Peyer's patch (tissue), 4 donors: ENCODE data around the gene TMSB4X. TPM values are rescaled to one million over a fixed set of nuclear protein-coding genes. Genes with fewer than 3 reads are reported as not detected.
"Not testable (repeated sequence)": the region's sequence is repeated elsewhere in the genome, so short reads cannot be mapped to it uniquely, and the experiment has no call there.

ENCODE experiments used
- DNase-seq, 3 donors: peaks; one replicate each; pipeline ENCODE4 v3.0.0-alpha.2; 2017 to 2019
- H3K27ac ChIP-seq, 4 donors: fragments of 200-600 bp; sonication (generic); one replicate each; pipeline ENCODE4 v1.5.1; 2016 to 2019
- H3K27me3 ChIP-seq, 2 donors: fragments of 200-600 bp; sonication (generic); one replicate each; pipeline ENCODE4 v1.5.1; 2019
- H3K36me3 ChIP-seq, 3 donors: fragments of 200-600 bp; sonication (generic); one replicate each; pipeline ENCODE4 v1.5.1; 2016 to 2019
- H3K4me1 ChIP-seq, 4 donors: fragments of 200-600 bp; sonication (generic); one replicate each; pipeline ENCODE4 v1.5.1; 2016 to 2019
- H3K4me3 ChIP-seq, 4 donors: fragments of 200-600 bp; sonication (generic); 1 replicate in 3 of 4; 2 replicates in 1 of 4; pipeline ENCODE4 v1.5.1; 2016 to 2019; ENCODE audit warnings: mild to moderate bottlenecking in 1 of 4
- H3K9me3 ChIP-seq, 4 donors: fragments of 200-600 bp; sonication (generic); one replicate each; pipeline ENCODE4 v1.5.1; 2016 to 2019; ENCODE audit warnings: mild to moderate bottlenecking in 1 of 4
- CTCF ChIP-seq, 6 experiments: fragments of 450-650 bp in 4 of 6; fragments of 200-600 bp in 2 of 6; sonication (generic) in 1 of 6; IDR thresholded peaks; one replicate each; pipeline ENCODE4 v1.5.1; 2017 to 2019; ENCODE audit warnings: antibody characterized with exemption in 6 of 6, mild to moderate bottlenecking in 3 of 6, moderate library complexity in 1 of 6
- POLR2A ChIP-seq, 2 donors: fragments of 450-650 bp; IDR thresholded peaks; one replicate each; pipeline ENCODE4 v1.5.1; 2017; ENCODE audit warnings: antibody characterized with exemption in 2 of 2, mild to moderate bottlenecking in 2 of 2, moderate library complexity in 2 of 2
- total RNA-seq, 4 donors: library from RNA; depleted of rRNA; stranded (reverse); fragments of >200 nt; gene quantifications; one replicate each; pipeline ENCODE4 v1.1.0, GENCODE V29; 2016

Gene TMSB4X
- total RNA-seq, 4 donors from 2014 or later: 1,496 to 3,676 (median 1,701) TPM

GRCh38 chrX:12974305-12974795 is 560 bp upstream of the TMSB4X start:
- Histone ChIP-seq H3K27ac (peak overlapping the region; percentile 91 to 99 (median 96)), H3K9me3 (peaks cover 0 to 8% (median 0%) of the 10 kb centered on the region in 4 donors), H3K27me3 (no peaks in the 10 kb centered on the region), H3K4me3 (peak overlapping the region; percentile 62 to 87 (median 74)), H3K4me1 (no peaks in the 10 kb centered on the region), H3K36me3 (peaks cover 0 to 10% (median 0%) of the 10 kb centered on the region in 3 donors)
- peak; percentile 31 to 79 (median 73) for DNase-seq
- TF ChIP-seq CTCF (IDR thresholded peaks at IDR 0.05) (no peak), POLR2A (IDR thresholded peaks at IDR 0.05) (no peak)

GRCh38 chrX:12975670-12975965 is 708 bp downstream of the TMSB4X start:
- Histone ChIP-seq H3K27me3 (no peaks in the 10 kb centered on the region), H3K36me3 (peaks cover 0 to 10% (median 0%) of the 10 kb centered on the region in 3 donors), H3K4me1 (no peaks in the 10 kb centered on the region), H3K4me3 (peak overlapping the region; percentile 62 to 87 (median 74)), H3K9me3 (peaks cover 0 to 8% (median 0%) of the 10 kb centered on the region in 4 donors), H3K27ac (peak overlapping the region; percentile 91 to 99 (median 96))
- TF ChIP-seq POLR2A (IDR thresholded peaks at IDR 0.05) (no peak), CTCF (IDR thresholded peaks at IDR 0.05) (no peak)
- DNase-seq: peak in 2 of 3 donors; percentile 19 to 59

- peak; percentile 51 to 69 (median 58) for DNase-seq
- TF ChIP-seq CTCF (IDR thresholded peaks at IDR 0.05) (no peak), POLR2A (IDR thresholded peaks at IDR 0.05) (no peak)
- Histone ChIP-seq H3K9me3 (peaks cover 0 to 8% (median 0%) of the 10 kb centered on the region in 4 donors), H3K27me3 (no peaks in the 10 kb centered on the region), H3K4me1 (no peaks in the 10 kb centered on the region), H3K4me3 (peak overlapping the region; percentile 62 to 87 (median 74)), H3K36me3 (peaks cover 0 to 10% (median 0%) of the 10 kb centered on the region in 3 donors), H3K27ac (peak overlapping the region; percentile 91 to 99 (median 96))
These were observed 1.2 kb downstream of the TMSB4X start for GRCh38 chrX:12975991-12976558.

GRCh38 chrX:12976819-12977732 is 2.2 kb downstream of the TMSB4X start:
- Histone ChIP-seq H3K36me3 (peaks cover 0 to 10% (median 0%) of the 10 kb centered on the region in 3 donors), H3K27ac (peak overlapping the region; percentile 44 to 99 (median 93)), H3K4me3 (peak overlapping the region; percentile 62 to 87 (median 74))
- not testable (repeated sequence) for H3K4me1 ChIP-seq, H3K27me3 ChIP-seq, H3K9me3 ChIP-seq
- peak in 1 of 3 donors; percentile 49 for DNase-seq

- no peak for DNase-seq
- H3K36me3 ChIP-seq: peaks cover 0 to 10% (median 0%) of the 10 kb centered on the region in 3 donors
- H3K9me3 ChIP-seq: peaks cover 0 to 8% (median 0%) of the 10 kb centered on the region in 4 donors
- TF ChIP-seq POLR2A (IDR thresholded peaks at IDR 0.05) (no peak), CTCF (IDR thresholded peaks at IDR 0.05) (no peak)
- peak overlapping the region; percentile 62 to 87 (median 74) for H3K4me3 ChIP-seq
- H3K4me1 ChIP-seq: no peaks in the 10 kb centered on the region
- no peaks in the 10 kb centered on the region for H3K27me3 ChIP-seq
- H3K27ac ChIP-seq: peak overlapping the region; percentile 44 to 99 (median 93)
These were observed 2.9 kb downstream of the TMSB4X start for GRCh38 chrX:12977761-12978204.
